ENCODE measurements around the gene WDR83.

WDR83 gene

DNA sequence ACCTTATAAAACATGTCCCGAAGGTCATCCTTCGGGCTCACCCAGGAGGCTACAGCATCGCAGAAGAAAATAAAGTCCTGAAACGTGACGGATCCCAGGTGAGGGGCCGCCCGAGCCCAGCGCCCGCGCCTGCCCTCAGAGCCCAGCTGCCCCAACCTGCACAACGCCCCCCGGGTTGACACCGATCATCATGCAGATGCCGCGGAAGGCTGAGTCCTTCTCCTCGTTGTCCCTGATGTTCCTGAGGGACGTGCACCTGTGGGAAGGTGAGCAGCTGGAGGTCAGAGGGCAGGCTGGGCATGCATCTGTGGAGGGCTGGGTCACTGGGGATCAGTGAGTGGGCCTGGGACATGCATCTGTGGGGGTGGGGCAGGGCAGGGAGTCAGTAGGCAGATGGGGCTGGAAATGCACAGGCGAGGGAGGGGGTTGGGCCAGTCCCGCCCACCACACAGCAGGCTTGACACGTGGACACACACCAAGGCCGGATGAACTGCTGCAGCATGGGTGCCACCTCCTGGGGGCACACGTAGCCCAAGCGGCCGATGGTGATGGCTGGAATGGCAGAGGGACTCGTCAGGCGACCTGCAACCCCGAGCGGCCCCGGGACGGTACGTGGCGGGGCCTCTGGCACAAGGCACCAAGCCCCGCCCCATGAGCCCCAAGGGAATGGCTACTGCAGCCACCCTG is 35.1 kb downstream of the WDR83 start:
- Histone ChIP-seq H3K4me1 (ENCODE audit: control insufficient read depth, insufficient read depth, low read length) (no peaks in the 10 kb centered on the region), H3K27ac (ENCODE audit: extremely low read depth, low read depth, low read length) (no peak overlapping the region), H3K9me3 (ENCODE audit: control insufficient read depth, insufficient read depth, low read depth, low read length) (no peaks in the 10 kb centered on the region), H3K4me3 (ENCODE audit: low read depth, low read length) (no peak overlapping the region), H3K36me3 (ENCODE audit: control insufficient read depth in 2 of 2, insufficient read depth in 1 of 2, low read length in 2 of 2) (peaks cover 36 to 86% of the 10 kb centered on the region in 2 experiments)
- CTCF ChIA-PET = no interaction called here
- POLR2A ChIA-PET = no interaction called here
- TF ChIP-seq ZNF692 (tag by site-specific recombination; IDR thresholded peaks at IDR 0.05) = no peak
- peak; percentile 61 for TF ChIP-seq KLF9 (tag by site-specific recombination; IDR thresholded peaks at IDR 0.05; ENCODE audit: low read depth)
- TF ChIP-seq ZFP37 (tag by site-specific recombination; IDR thresholded peaks at IDR 0.05) = no peak
- no peak for TF ChIP-seq ZNF133 (tag by site-specific recombination; IDR thresholded peaks at IDR 0.05)
- peak; percentile 44; the same call in 1 of the 2 replicates for TF ChIP-seq SP2 (tag by site-specific recombination; IDR thresholded peaks at IDR 0.05)
- TF ChIP-seq ZNF544 (tag by site-specific recombination; IDR thresholded peaks at IDR 0.05) = no peak
- no peak for TF ChIP-seq ZFP3 (tag by site-specific recombination; IDR thresholded peaks at IDR 0.05; ENCODE audit: low read depth)
- TF ChIP-seq ZNF362 (tag by site-specific recombination; IDR thresholded peaks at IDR 0.05) = no peak
- TF ChIP-seq REPIN1 (tag by site-specific recombination; IDR thresholded peaks at IDR 0.05; ENCODE audit: low read depth) = no peak
- no peak for TF ChIP-seq MYNN (tag by site-specific recombination; IDR thresholded peaks at IDR 0.05; ENCODE audit: borderline replicate concordance)
- no peak for TF ChIP-seq ZBTB10 (tag by site-specific recombination; IDR thresholded peaks at IDR 0.05)
- no peak for TF ChIP-seq GFI1B (tag by site-specific recombination; IDR thresholded peaks at IDR 0.05)
- TF ChIP-seq ZBTB6 (tag by site-specific recombination; IDR thresholded peaks at IDR 0.05) = no peak
- TF ChIP-seq ZFHX2 (tag by site-specific recombination; conservative IDR thresholded peaks at IDR 0.05) = peak; percentile 64
- TF ChIP-seq ZNF23 (tag by site-specific recombination; IDR thresholded peaks at IDR 0.05; ENCODE audit: borderline replicate concordance) = no peak
- no peak for TF ChIP-seq SCRT2 (tag by site-specific recombination; IDR thresholded peaks at IDR 0.05)
- TF ChIP-seq ZNF311 (tag by site-specific recombination; IDR thresholded peaks at IDR 0.05; ENCODE audit: borderline replicate concordance) = no peak
- TF ChIP-seq ZNF670 (tag by site-specific recombination; IDR thresholded peaks at IDR 0.05; ENCODE audit: low read depth) = no peak
- no peak for TF ChIP-seq ZNF555 (tag by site-specific recombination; conservative IDR thresholded peaks at IDR 0.05)
- TF ChIP-seq ZNF366 (tag by site-specific recombination; conservative IDR thresholded peaks at IDR 0.05) = no peak
- no peak for TF ChIP-seq ZNF549 (tag by site-specific recombination; IDR thresholded peaks at IDR 0.05)
- peak; percentile 79 for TF ChIP-seq EGR2 (tag by site-specific recombination; IDR thresholded peaks at IDR 0.05; ENCODE audit: low read depth)
- no peak for TF ChIP-seq ZNF140 (tag by site-specific recombination; IDR thresholded peaks at IDR 0.05)
- no peak for TF ChIP-seq ZNF112 (tag by site-specific recombination; IDR thresholded peaks at IDR 0.05)
- TF ChIP-seq GLI2 (tag by site-specific recombination; IDR thresholded peaks at IDR 0.05; ENCODE audit: borderline replicate concordance, low read depth) = no peak
- no peak for TF ChIP-seq ZNF354C (tag by site-specific recombination; IDR thresholded peaks at IDR 0.05; ENCODE audit: borderline replicate concordance, low read depth)
- TF ChIP-seq ZSCAN23 (tag by site-specific recombination; IDR thresholded peaks at IDR 0.05) = no peak
- TF ChIP-seq ZNF843 (tag by site-specific recombination; IDR thresholded peaks at IDR 0.05) = no peak
- no peak; the same call in 1 of the 2 replicates for TF ChIP-seq HIC1 (tag by site-specific recombination; IDR thresholded peaks at IDR 0.05)

Measured in HEK293 (cell line).